IMR-90 (cell line): Measurements from ENCODE around the gene PPP2R2D. TPM values are rescaled to one million over a fixed set of nuclear protein-coding genes. Genes with fewer than 3 reads are reported as not detected.
A peak's percentile ranks its signal among the peaks of the same experiment; 100 is the strongest.

ENCODE experiments used
- ATAC-seq: fragments of 200-7000 bp; cut with Tn5 transposase; 2 replicates; pipeline ENCODE4 v1.9.1; 2020; ENCODE audit warnings: low read depth, mild to moderate bottlenecking, moderate library complexity
- BruUV-seq: library from RNA; stranded (reverse); fragments of 400-500 nt; replicated peaks from 2 replicates; lab custom pipeline; 2021; lab: Mats Ljungman, UMichigan
- CTCF ChIA-PET: fragments of 300-600 bp; formaldehyde crosslinking; extraction: SDS; loops from one replicate; lab custom pipeline; 2021; ENCODE audit warnings: antibody characterized with exemption; lab: Yijun Ruan, JAX
- POLR2A ChIA-PET: fragments of 300-600 bp; sonication (Branson Sonifier 250); formaldehyde crosslinking; loops from one replicate; lab custom pipeline; 2022; ENCODE audit warnings: antibody characterized with exemption; ENCODE audit not compliant: unreplicated experiment; lab: Charles Lee
- DNase-seq: peaks from one replicate; pipeline ENCODE4 v3.0.0; 2013
- H2AFZ ChIP-seq: replicated peaks from 2 replicates; pipeline ENCODE3; 2013; ENCODE audit warnings: low read length, mild to moderate bottlenecking; ENCODE audit not compliant: poor library complexity
- H2AK5ac ChIP-seq: 2 replicates; pipeline ENCODE4 v1.6.1; 2013; ENCODE audit warnings: low read depth, low read length, inconsistent platforms
- H2AK9ac ChIP-seq: replicated peaks from 2 replicates; pipeline ENCODE3; 2013; ENCODE audit warnings: mild to moderate bottlenecking, low read depth, low read length, moderate library complexity; ENCODE audit not compliant: poor library complexity
- H2BK120ac ChIP-seq: 2 replicates; pipeline ENCODE4 v1.6.1; 2013; ENCODE audit warnings: low read depth, low read length, inconsistent platforms
- H2BK15ac ChIP-seq: 3 replicates; pipeline ENCODE4 v1.6.1; 2013; ENCODE audit warnings: low read depth, low read length, inconsistent platforms
- H2BK20ac ChIP-seq: 2 replicates; pipeline ENCODE4 v1.6.1; 2013; ENCODE audit warnings: low read depth, mild to moderate bottlenecking, inconsistent platforms, low read length, moderate library complexity
- H2BK5ac ChIP-seq: 2 replicates; pipeline ENCODE4 v1.6.1; 2013; ENCODE audit warnings: mild to moderate bottlenecking, low read depth, low read length, inconsistent platforms; ENCODE audit not compliant: poor library complexity, severe bottlenecking
- H3K14ac ChIP-seq: replicated peaks from 2 replicates; pipeline ENCODE4 v1.6.1; 2013; ENCODE audit warnings: low read depth, low read length, inconsistent platforms
- H3K18ac ChIP-seq: 2 replicates; pipeline ENCODE4 v1.6.1; 2013; ENCODE audit warnings: low read depth, low read length, control low read depth
- H3K23ac ChIP-seq: 2 replicates; pipeline ENCODE4 v1.6.1; 2013; ENCODE audit warnings: low read depth, low read length, inconsistent platforms
- H3K27ac ChIP-seq: 2 replicates; pipeline ENCODE4 v1.5.1; 2013; ENCODE audit warnings: mild to moderate bottlenecking, control low read depth, low read length; ENCODE audit not compliant: insufficient read depth
- H3K27me3 ChIP-seq: 2 replicates; pipeline ENCODE4 v1.6.1; 2013; ENCODE audit warnings: low read length; ENCODE audit not compliant: control insufficient read depth, insufficient read depth
- H3K36me3 ChIP-seq: 2 replicates; pipeline ENCODE4 v1.6.1; 2013; ENCODE audit warnings: low read length, mixed read lengths; ENCODE audit not compliant: control insufficient read depth, insufficient read depth
- H3K4ac ChIP-seq: 2 replicates; pipeline ENCODE4 v1.6.1; 2013; ENCODE audit warnings: low read depth, low read length, inconsistent platforms
- H3K4me1 ChIP-seq: 2 replicates; pipeline ENCODE4 v1.6.1; 2013; ENCODE audit warnings: low read length, mixed read lengths; ENCODE audit not compliant: control insufficient read depth, insufficient read depth
- H3K4me2 ChIP-seq: 2 replicates; pipeline ENCODE4 v1.6.1; 2013; ENCODE audit warnings: low read depth, mild to moderate bottlenecking, control low read depth, low read length, moderate library complexity
- H3K4me3 ChIP-seq: 2 replicates; pipeline ENCODE4 v1.5.1; 2013; ENCODE audit warnings: low read depth, mild to moderate bottlenecking, control low read depth, low read length, moderate library complexity; ENCODE audit not compliant: insufficient read depth
- H3K56ac ChIP-seq: 2 replicates; pipeline ENCODE4 v1.6.1; 2013; ENCODE audit warnings: low read length, inconsistent platforms; ENCODE audit not compliant: insufficient read depth; ENCODE audit errors: extremely low read depth
- H3K79me1 ChIP-seq, 2 experiments: 2 replicates each; pipeline ENCODE4 v1.6.1; 2013; ENCODE audit warnings: low read length in 2 of 2, inconsistent platforms in 1 of 2, low read depth in 1 of 2
- H3K9ac ChIP-seq: 2 replicates; pipeline ENCODE4 v1.6.1; 2013; ENCODE audit warnings: low read depth, low read length, control low read depth
- H3K9me1 ChIP-seq: 2 replicates; pipeline ENCODE4 v1.6.1; 2013; ENCODE audit warnings: low read length, inconsistent platforms; ENCODE audit not compliant: insufficient read depth
- H3K9me3 ChIP-seq: 2 replicates; pipeline ENCODE4 v1.6.1; 2013; ENCODE audit warnings: low read length; ENCODE audit not compliant: control insufficient read depth, insufficient read depth
- H4K20me1 ChIP-seq: 2 replicates; pipeline ENCODE4 v1.6.1; 2013; ENCODE audit warnings: low read length, inconsistent platforms; ENCODE audit not compliant: insufficient read depth
- H4K5ac ChIP-seq: 2 replicates; pipeline ENCODE4 v1.6.1; 2013; ENCODE audit warnings: mild to moderate bottlenecking, low read depth, low read length, control low read depth
- H4K8ac ChIP-seq, 2 experiments: 2 replicates each; pipeline ENCODE4 v1.6.1; 2013; ENCODE audit warnings: low read depth in 2 of 2, low read length in 2 of 2, control low read depth in 1 of 2, inconsistent platforms in 1 of 2
- H4K91ac ChIP-seq: 2 replicates; pipeline ENCODE4 v1.6.1; 2013; ENCODE audit warnings: low read depth, low read length, inconsistent platforms; ENCODE audit not compliant: insufficient read depth
- BHLHE40 ChIP-seq: fragments of 150-350 bp; IDR thresholded peaks from 2 replicates; pipeline ENCODE4 v1.6.1; 2016; ENCODE audit warnings: mild to moderate bottlenecking, low read depth, low read length
- WGBS, 2 experiments: methylation state at CpG; one replicate each; pipeline versions ENCODE4 v1.1.5 to v1.1.7; 2013; ENCODE audit warnings: missing lambda C conversion rate in 2 of 2; ENCODE audit not compliant: insufficient read length in 1 of 2; ENCODE audit errors: extremely low coverage in 2 of 2; 5-methylcytosine and 5-hydroxymethylcytosine counted together
- dilution Hi-C: fragments of 300-500 bp; cut with HindIII; formaldehyde crosslinking; loops from one replicate; pipeline ENCODE4 v1.14.3; 2018; ENCODE audit warnings: low sequenced_read_pairs; ENCODE audit not compliant: unreplicated experiment
- in situ Hi-C: fragments of 300-500 bp; cut with MboI; formaldehyde crosslinking; loops from 3 replicates; pipeline ENCODE4 v1.14.3; 2019; ENCODE audit warnings: low sequenced_read_pairs, inconsistent platforms, mixed read lengths
- intact Hi-C: fragments of 100-400 bp; cut with micrococcal nuclease; formaldehyde crosslinking; loops from 2 replicates; pipeline ENCODE4 v1.10.0; 2022
- polyA plus RNA-seq, 3 experiments: library from polyadenylated mRNA; depleted of rRNA; stranded (reverse); fragments of >200 nt; gene quantifications; 2 replicates each; pipeline ENCODE4 v1.2.3, GENCODE V29; 2012; ENCODE audit warnings: low replicate concordance in 1 of 3
- total RNA-seq: library from RNA; depleted of rRNA; stranded (reverse); fragments of >200 nt; gene quantifications from 2 replicates; pipeline ENCODE4 v1.2.3, GENCODE V29; 2012
- TF ChIP-seq, protein P1 (sequence below): conservative IDR thresholded peaks from 2 replicates; pipeline ENCODE4 v1.5.1; 2012; ENCODE audit warnings: mild to moderate bottlenecking, low read depth, low read length, improper control_type of control experiment

Gene PPP2R2D
- total and polyA plus RNA-seq, 2 of the 4 experiments (the other 2 are of a cell fraction), result 22.8 to 23.8 TPM

- Histone ChIP-seq H3K27ac (no peak overlapping the region), H2BK15ac (no peak overlapping the region), H2AK9ac (no peak overlapping the region), H3K18ac (no peak overlapping the region), H3K14ac (no peak overlapping the region), H3K23ac (no peak overlapping the region; the same call in 1 of the 2 replicates), H4K5ac (no peak overlapping the region), H3K79me1 (no peaks in the 10 kb centered on the region), H3K56ac (no peak overlapping the region), H3K9ac (no peak overlapping the region), H3K9me1 (no peaks in the 10 kb centered on the region), H3K4me1 (no peaks in the 10 kb centered on the region), H2BK5ac (no peak overlapping the region), H2AK5ac (no peak overlapping the region), H4K8ac (no peak overlapping the region), H3K36me3 (no peaks in the 10 kb centered on the region), H2BK20ac (no peak overlapping the region), H2AFZ (no peak overlapping the region), H2BK120ac (no peak overlapping the region), H3K4ac (no peak overlapping the region), H4K20me1 (no peaks in the 10 kb centered on the region), H3K4me3 (no peak overlapping the region), H4K91ac (no peak overlapping the region), H3K4me2 (no peak overlapping the region), H3K9me3 (no peaks in the 10 kb centered on the region; the same call in 1 of the 2 replicates), H3K27me3 (peaks cover 46% of the 10 kb centered on the region)
- ATAC-seq (peak; percentile 65; the same call in 1 of the 2 replicates), DNase-seq (peak; percentile 8)
- in situ Hi-C loops (no loop called here), dilution Hi-C loops (no loop called here), intact Hi-C loops (no loop called here)
- POLR2A ChIA-PET, result no interaction called here
- no TSS peak for BruUV-seq
- CTCF ChIA-PET, result no interaction called here
- TF ChIP-seq, protein P1, sequence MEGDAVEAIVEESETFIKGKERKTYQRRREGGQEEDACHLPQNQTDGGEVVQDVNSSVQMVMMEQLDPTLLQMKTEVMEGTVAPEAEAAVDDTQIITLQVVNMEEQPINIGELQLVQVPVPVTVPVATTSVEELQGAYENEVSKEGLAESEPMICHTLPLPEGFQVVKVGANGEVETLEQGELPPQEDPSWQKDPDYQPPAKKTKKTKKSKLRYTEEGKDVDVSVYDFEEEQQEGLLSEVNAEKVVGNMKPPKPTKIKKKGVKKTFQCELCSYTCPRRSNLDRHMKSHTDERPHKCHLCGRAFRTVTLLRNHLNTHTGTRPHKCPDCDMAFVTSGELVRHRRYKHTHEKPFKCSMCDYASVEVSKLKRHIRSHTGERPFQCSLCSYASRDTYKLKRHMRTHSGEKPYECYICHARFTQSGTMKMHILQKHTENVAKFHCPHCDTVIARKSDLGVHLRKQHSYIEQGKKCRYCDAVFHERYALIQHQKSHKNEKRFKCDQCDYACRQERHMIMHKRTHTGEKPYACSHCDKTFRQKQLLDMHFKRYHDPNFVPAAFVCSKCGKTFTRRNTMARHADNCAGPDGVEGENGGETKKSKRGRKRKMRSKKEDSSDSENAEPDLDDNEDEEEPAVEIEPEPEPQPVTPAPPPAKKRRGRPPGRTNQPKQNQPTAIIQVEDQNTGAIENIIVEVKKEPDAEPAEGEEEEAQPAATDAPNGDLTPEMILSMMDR, result peak; percentile 25
- TF ChIP-seq BHLHE40, result no peak
- WGBS, 2 experiments, result no CpG with 5 or more reads among the region's 24 CpGs
Measured at GRCh38 chr10:131891196-131891928, 9.4 kb upstream of the PPP2R2D start.
